ENCODE data around the gene HORMAD2. TPM values are rescaled to one million over a fixed set of nuclear protein-coding genes. Genes with fewer than 3 reads are reported as not detected.
"Not testable (repeated sequence)": the region's sequence is repeated elsewhere in the genome, so short reads cannot be mapped to it uniquely, and the experiment has no call there.

Gene HORMAD2
- total RNA-seq, 1 donor from 2014 or later, result not detected

DNA sequence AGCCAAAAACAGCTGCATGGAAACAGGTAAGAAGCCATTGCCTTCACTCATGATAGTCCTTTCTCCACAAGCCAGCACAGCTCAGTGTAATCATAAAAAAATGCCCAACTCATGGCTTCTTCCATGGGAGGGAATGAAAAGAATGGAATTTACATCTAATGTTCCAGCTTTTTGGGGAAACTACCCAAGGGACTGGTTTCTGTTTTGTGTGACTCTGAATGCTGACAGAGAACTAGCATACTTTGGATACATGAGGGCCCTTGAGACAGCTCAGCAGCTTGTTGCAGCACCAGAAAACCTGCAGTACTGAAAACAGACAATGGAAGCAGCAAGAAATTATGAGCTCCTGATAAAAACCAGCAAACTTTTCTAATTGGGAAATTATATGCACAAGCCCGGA lies 24.2 kb upstream of the HORMAD2 start:
- H3K27me3 ChIP-seq, result no peaks in the 10 kb centered on the region
- intact Hi-C loops (cut with DNase I), result no loop called here
- no peak for DNase-seq (ENCODE audit: low spot score in 2 of 2)

DNA sequence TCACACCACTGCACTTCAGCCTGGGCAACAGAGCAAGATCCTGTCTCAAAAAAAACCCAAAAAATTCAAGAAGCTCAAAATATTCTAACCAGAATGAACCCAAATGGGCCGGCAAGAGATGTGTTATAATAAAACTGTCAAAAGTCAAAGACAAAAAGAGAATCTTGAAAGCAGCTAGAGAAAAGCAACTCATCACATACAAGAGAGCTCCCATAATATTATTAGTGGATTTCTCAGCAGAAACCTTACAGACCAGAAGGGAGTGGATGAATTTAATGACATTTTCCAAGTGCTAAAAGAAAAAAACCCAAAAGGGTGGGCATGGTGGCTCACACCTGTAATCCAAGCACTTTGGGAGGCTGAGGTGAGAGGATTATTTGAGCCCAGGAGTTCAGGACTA lies 22.9 kb upstream of the HORMAD2 start:
- H3K36me3 ChIP-seq, result no peaks in the 10 kb centered on the region
- DNase-seq (ENCODE audit: low spot score in 2 of 2), result no peak
- no peak overlapping the region for H3K27ac ChIP-seq
- TF ChIP-seq, protein P1, sequence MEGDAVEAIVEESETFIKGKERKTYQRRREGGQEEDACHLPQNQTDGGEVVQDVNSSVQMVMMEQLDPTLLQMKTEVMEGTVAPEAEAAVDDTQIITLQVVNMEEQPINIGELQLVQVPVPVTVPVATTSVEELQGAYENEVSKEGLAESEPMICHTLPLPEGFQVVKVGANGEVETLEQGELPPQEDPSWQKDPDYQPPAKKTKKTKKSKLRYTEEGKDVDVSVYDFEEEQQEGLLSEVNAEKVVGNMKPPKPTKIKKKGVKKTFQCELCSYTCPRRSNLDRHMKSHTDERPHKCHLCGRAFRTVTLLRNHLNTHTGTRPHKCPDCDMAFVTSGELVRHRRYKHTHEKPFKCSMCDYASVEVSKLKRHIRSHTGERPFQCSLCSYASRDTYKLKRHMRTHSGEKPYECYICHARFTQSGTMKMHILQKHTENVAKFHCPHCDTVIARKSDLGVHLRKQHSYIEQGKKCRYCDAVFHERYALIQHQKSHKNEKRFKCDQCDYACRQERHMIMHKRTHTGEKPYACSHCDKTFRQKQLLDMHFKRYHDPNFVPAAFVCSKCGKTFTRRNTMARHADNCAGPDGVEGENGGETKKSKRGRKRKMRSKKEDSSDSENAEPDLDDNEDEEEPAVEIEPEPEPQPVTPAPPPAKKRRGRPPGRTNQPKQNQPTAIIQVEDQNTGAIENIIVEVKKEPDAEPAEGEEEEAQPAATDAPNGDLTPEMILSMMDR (IDR thresholded peaks at IDR 0.05), result no peak
- H3K27me3 ChIP-seq, result no peaks in the 10 kb centered on the region
- intact Hi-C loops (cut with DNase I), result no loop called here
- H3K4me3 ChIP-seq, result no peak overlapping the region
- no peaks in the 10 kb centered on the region for H3K4me1 ChIP-seq
- H3K9me3 ChIP-seq, result peaks cover 0 to 5% of the 10 kb centered on the region in 2 donors

More for the DNA sequence above, 24.2 kb upstream of the HORMAD2 start:
- no peak overlapping the region for H3K27ac ChIP-seq
- TF ChIP-seq, protein P1 (IDR thresholded peaks at IDR 0.05), result no peak
- no peaks in the 10 kb centered on the region for H3K4me1 ChIP-seq
- H3K4me3 ChIP-seq, result no peak overlapping the region
- peaks cover 0 to 5% of the 10 kb centered on the region in 2 donors for H3K9me3 ChIP-seq
- no peaks in the 10 kb centered on the region for H3K36me3 ChIP-seq

DNA sequence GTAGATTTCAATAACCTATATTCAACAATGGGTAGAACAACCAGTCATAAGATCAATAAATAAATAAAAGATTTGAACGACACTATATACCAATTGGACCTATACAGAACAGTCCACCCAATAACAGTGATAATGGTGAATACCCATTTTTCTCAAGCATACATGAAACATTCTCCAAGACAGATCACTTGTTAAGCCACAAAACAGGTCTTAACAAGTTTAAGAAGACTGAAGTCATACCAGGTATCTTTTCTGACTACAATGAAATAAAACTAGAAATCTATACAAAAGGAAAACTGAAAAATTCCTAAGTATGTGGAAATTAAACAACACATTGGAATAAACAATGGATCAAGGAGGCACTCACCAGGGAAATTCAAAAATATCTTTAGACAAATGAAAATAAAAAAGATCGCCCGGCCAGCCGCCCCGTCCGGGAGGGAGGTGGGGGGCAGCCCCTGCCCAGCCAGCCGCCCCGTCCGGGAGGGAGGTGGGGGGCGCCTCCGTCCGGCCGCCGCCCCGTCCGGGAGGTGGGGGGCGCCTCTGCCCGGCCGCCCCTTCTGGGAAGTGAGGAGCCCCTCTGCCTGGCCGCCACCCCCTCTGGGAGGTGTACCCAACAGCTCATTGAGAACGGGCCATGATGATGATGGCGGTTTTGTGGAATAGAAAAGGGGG lies 20.8 kb upstream of the HORMAD2 start:
- H3K27me3 ChIP-seq; intact Hi-C loops (cut with DNase I); H3K4me1 ChIP-seq; H3K27ac ChIP-seq; H3K36me3 ChIP-seq; DNase-seq (ENCODE audit: low spot score in 2 of 2); H3K9me3 ChIP-seq; H3K4me3 ChIP-seq: not testable (repeated sequence)

DNA sequence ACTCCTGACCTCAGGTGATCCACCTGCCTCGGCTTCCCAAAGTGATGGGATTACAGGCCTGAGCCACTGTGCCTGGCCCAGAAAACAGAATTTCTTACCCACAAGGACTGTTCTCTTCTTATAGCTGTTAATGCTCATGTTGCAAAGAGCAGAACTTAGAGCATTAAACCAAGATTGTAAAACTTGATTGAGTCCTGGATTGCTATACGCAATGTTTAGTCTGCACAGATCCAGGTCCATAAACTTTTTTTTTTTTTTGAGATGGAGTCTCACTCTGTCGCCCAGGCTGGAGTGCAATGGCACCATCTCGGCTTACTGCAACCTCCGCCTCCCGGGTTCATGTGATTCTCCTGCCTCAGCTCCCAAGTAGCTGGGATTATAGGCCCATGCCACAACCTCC lies 19.2 kb upstream of the HORMAD2 start:
- peaks cover 14 to 15% of the 10 kb centered on the region in 2 donors for H3K9me3 ChIP-seq
- H3K36me3 ChIP-seq; H3K4me3 ChIP-seq; H3K27ac ChIP-seq; H3K27me3 ChIP-seq; DNase-seq (ENCODE audit: low spot score in 2 of 2); intact Hi-C loops (cut with DNase I); H3K4me1 ChIP-seq: not testable (repeated sequence)

DNA sequence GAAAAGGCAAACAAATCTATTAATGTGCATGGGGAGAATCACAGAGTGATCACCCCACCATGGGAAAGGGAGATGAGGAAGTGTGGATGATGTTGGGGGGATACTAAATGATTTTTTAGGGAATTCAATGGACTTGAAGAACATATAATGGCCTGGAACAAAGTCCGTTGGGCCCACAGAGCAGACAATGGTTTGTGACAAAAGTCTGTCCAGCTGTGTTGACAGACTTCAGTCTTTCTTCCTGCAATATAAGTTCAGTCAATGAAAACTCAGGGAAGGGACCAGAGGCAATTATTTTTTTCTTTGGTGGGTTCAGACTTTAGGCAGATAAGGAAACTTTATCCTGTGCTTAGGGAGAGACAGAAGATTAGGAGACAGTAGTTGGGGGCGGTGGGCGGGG lies 18.0 kb upstream of the HORMAD2 start:
- TF ChIP-seq, protein P1 (IDR thresholded peaks at IDR 0.05), result no peak
- H3K4me1 ChIP-seq, result no peaks in the 10 kb centered on the region
- H3K4me3 ChIP-seq, result no peak overlapping the region
- intact Hi-C loops (cut with DNase I), result no loop called here
- H3K27me3 ChIP-seq, result no peaks in the 10 kb centered on the region
- H3K36me3 ChIP-seq, result no peaks in the 10 kb centered on the region
- H3K27ac ChIP-seq, result no peak overlapping the region
- DNase-seq (ENCODE audit: low spot score in 2 of 2), result no peak
- peaks cover 10 to 15% of the 10 kb centered on the region in 2 donors for H3K9me3 ChIP-seq

DNA sequence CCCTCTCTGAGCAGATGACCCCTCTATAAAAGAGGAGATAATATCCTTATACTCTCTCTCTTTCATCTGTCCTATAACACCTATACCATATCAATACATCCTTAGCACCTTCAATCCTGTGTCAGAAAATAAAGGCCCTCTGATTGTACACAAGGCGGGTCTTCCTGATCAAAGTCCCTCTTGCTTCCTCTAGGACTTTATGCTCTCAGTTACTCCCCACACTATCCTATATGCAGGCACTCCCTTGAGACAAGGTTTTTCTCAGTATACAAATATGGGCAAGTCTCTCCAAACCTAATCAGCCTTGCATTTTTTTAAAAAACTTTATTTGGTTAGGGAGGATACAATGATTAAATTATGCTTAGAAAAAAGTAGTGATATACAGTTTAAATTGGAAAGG lies 17.3 kb upstream of the HORMAD2 start:
- intact Hi-C loops (cut with DNase I), result no loop called here
- Histone ChIP-seq H3K27ac (no peak overlapping the region), H3K9me3 (peaks cover 9 to 15% of the 10 kb centered on the region in 2 donors), H3K4me1 (no peaks in the 10 kb centered on the region), H3K4me3 (no peak overlapping the region), H3K27me3 (no peaks in the 10 kb centered on the region), H3K36me3 (no peaks in the 10 kb centered on the region)
- no peak for DNase-seq (ENCODE audit: low spot score in 2 of 2)
- TF ChIP-seq, protein P1 (IDR thresholded peaks at IDR 0.05), result no peak

DNA sequence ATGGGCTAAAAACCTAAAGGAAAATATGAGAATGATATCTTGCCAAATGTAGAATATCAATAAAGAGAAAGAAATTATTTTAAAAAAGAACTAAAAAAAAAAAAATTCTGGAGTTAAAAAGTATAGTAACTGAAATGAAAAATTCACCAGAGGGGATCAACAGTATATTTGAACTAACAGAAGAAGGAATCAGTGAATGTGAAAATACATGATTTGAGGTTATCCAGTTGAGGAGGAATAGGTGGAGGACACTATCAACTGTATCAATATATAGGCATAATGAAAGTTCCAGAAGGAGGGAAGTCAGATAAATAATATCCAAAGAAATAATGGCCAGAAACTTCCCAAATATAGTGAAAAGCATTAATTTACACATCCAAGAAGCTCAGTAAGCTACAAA lies 16.1 kb upstream of the HORMAD2 start:
- Histone ChIP-seq H3K36me3 (no peaks in the 10 kb centered on the region), H3K4me1 (no peaks in the 10 kb centered on the region), H3K27ac (no peak overlapping the region), H3K27me3 (no peaks in the 10 kb centered on the region), H3K4me3 (no peak overlapping the region), H3K9me3 (peaks cover 9 to 15% of the 10 kb centered on the region in 2 donors)
- intact Hi-C loops (cut with DNase I), result no loop called here
- TF ChIP-seq, protein P1 (IDR thresholded peaks at IDR 0.05), result no peak
- DNase-seq (ENCODE audit: low spot score in 2 of 2), result no peak
